Measurements from ENCODE around the gene SWAP70.

Gene SWAP70

DNA sequence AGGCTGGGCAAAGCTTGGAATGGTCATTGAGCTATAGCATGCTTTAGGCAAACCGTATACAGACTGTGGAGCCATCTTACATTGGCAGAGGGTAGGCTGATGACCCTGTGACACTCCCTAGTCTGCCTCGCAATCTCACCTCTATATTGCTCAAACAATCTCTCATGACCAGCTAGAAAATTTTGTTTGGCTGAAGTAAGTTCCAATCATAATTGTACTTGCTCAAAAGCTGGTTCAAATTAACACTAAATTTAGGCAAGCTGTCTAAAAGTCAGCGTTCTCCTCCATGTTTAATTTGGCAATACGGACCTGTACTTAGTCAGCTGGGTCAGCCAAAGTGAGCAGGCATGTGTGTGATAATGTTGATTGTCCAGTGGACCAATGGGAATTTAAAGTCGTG, 133.0 kb downstream of the SWAP70 start:
- FAIRE-seq = no peak
- TF ChIP-seq, protein P1, sequence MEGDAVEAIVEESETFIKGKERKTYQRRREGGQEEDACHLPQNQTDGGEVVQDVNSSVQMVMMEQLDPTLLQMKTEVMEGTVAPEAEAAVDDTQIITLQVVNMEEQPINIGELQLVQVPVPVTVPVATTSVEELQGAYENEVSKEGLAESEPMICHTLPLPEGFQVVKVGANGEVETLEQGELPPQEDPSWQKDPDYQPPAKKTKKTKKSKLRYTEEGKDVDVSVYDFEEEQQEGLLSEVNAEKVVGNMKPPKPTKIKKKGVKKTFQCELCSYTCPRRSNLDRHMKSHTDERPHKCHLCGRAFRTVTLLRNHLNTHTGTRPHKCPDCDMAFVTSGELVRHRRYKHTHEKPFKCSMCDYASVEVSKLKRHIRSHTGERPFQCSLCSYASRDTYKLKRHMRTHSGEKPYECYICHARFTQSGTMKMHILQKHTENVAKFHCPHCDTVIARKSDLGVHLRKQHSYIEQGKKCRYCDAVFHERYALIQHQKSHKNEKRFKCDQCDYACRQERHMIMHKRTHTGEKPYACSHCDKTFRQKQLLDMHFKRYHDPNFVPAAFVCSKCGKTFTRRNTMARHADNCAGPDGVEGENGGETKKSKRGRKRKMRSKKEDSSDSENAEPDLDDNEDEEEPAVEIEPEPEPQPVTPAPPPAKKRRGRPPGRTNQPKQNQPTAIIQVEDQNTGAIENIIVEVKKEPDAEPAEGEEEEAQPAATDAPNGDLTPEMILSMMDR (IDR thresholded peaks at IDR 0.05; ENCODE audit: insufficient read depth, missing control alignments) = no peak

DNA sequence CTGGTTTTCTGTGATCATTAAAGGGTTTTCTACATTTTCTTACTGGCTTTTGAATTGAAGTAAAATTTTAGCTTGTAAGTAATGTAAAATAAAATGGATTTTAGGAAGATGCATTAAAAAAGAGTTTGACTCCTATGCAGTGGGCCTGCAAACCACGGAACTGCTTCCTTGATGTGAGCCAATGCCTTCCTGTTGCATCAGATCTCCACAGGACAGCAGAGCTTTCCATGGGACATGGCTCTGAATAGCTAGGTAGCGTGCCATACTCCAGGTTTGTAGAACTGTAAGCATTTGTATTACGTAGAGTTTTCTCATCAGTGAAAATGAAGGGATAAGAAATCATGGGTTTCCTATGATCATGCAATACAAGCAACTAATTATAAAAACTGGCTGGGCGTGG, 133.4 kb downstream of the SWAP70 start:
- FAIRE-seq (no peak), DNase-seq (ENCODE audit: insufficient read length, low spot score) (no peak)
- TF ChIP-seq, protein P1 (IDR thresholded peaks at IDR 0.05; ENCODE audit: insufficient read depth, missing control alignments) = no peak

More for the DNA sequence above, 133.0 kb downstream of the SWAP70 start:
- no peak for DNase-seq (ENCODE audit: insufficient read length, low spot score)

DNA sequence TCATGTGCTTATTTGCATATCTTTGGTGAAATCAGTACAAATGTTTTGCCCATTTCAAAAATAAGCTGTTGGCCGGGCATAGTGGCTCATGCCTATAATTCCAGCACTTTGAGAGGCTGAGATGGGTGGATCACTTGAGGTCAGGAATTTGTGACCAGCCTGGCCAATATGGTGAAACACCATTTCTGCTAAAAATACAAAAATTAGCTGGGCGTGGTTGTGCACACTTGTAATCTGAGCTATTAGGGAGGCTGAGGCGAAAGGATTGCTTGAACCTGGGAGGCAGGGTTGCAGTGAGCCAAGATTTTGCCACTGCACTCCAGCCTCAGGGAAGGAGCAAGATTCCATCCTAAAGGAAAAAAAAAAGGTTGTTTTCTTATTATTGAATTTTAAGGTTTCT, 136.0 kb downstream of the SWAP70 start:
- no peak for DNase-seq (ENCODE audit: insufficient read length, low spot score)
- TF ChIP-seq, protein P1 (IDR thresholded peaks at IDR 0.05; ENCODE audit: insufficient read depth, missing control alignments) = no peak
- no peak for FAIRE-seq

DNA sequence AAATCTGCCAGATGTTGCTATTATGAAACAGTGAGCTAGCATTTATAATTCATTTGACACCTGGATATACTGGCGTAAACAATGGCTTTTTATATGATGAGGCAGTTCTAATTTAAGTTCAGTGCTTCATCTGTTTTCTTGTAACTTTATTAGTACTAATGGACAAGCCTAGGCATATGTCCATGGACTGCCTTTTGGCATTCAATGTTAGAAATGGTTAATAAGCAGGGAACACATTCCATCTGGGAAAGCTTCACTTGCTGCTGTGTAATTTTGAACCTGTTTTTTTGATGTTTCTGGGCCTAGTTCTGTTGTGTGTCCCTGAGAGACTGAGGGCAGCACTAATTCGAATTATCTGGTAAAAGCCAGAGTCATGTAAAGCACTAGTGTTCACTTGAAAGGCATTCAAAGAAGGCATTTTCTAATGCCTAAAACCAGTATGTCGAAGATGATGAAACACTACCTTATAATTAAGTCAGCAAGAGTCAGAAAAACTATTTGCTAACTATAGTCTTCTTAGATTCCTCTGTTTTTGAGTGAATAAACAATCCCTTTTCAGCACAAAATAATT, 138.5 kb downstream of the SWAP70 start:
- TF ChIP-seq, protein P1 (IDR thresholded peaks at IDR 0.05; ENCODE audit: insufficient read depth, missing control alignments) = no peak
- DNase-seq (ENCODE audit: insufficient read length, low spot score) (no peak), FAIRE-seq (peak; percentile 21)
